Activated B cell treated with CpG ODN at 0.5 μM for 24 hours (primary cell): Measurements from ENCODE around the gene TDRD10. TPM values are rescaled to one million over a fixed set of nuclear protein-coding genes. Genes with fewer than 3 reads are reported as not detected.

ENCODE experiments used
- ATAC-seq: fragments of 200-7000 bp; cut with Tn5 transposase; one replicate; pipeline ENCODE4 v1.10.0; 2021; ENCODE audit warnings: low read depth, mild to moderate bottlenecking, moderate library complexity
- CTCF ChIA-PET: fragments of 350-600 bp; sonication (Branson Sonifier 250); formaldehyde crosslinking; loops from one replicate; lab custom pipeline; 2021; ENCODE audit warnings: antibody characterized with exemption; lab: Charles Lee
- POLR2A ChIA-PET: fragments of 350-600 bp; sonication (Branson Sonifier 250); formaldehyde crosslinking; loops from one replicate; lab custom pipeline; 2021; ENCODE audit warnings: antibody characterized with exemption; lab: Charles Lee
- DNase-seq: peaks from one replicate; pipeline ENCODE4 v3.0.0; 2022
- H3K27ac Mint-ChIP-seq: one replicate; pipeline ENCODE4 v1.8.0; 2020; ENCODE audit warnings: mixed read lengths
- H3K27me3 Mint-ChIP-seq: one replicate; pipeline ENCODE4 v1.8.0; 2021; ENCODE audit warnings: mixed read lengths
- H3K36me3 Mint-ChIP-seq: one replicate; pipeline ENCODE4 v1.8.0; 2021; ENCODE audit warnings: low read depth, mixed read lengths
- H3K4me1 Mint-ChIP-seq: one replicate; pipeline ENCODE4 v1.8.0; 2021; ENCODE audit warnings: mixed read lengths
- H3K4me3 Mint-ChIP-seq: one replicate; pipeline ENCODE4 v1.8.0; 2020; ENCODE audit warnings: mild to moderate bottlenecking, mixed read lengths
- H3K9me3 Mint-ChIP-seq: one replicate; pipeline ENCODE4 v1.8.0; 2020; ENCODE audit warnings: mixed read lengths
- intact Hi-C: fragments of 100-400 bp; cut with micrococcal nuclease; formaldehyde crosslinking; loops from one replicate; pipeline ENCODE4 v1.15.1; 2024
- total RNA-seq: library from RNA; stranded (reverse); gene quantifications from 2 replicates; pipeline ENCODE4 v1.2.3, GENCODE V29; 2022
- TF ChIP-seq, protein P1 (sequence below): fragments of 200-600 bp; IDR thresholded peaks from one replicate; pipeline ENCODE4 v1.8.0; 2022; ENCODE audit warnings: antibody characterized with exemption, mild to moderate bottlenecking

The TDRD10 gene
- total RNA-seq, 1 donor from 2014 or later, result not detected

DNA sequence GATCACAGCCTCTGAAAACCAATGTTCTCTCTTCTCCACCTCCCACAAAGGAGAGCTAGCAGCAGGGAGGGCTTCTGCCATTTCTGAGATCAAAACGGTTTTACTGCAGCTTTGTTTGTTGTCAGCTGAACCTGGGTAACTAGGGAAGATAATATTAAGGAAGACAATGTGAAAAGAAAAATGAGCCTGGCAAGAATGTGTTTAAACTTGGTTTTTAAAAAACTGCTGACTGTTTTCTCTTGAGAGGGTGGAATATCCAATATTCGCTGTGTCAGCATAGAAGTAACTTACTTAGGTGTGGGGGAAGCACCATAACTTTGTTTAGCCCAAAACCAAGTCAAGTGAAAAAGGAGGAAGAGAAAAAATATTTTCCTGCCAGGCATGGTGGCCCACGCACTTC, 35.8 kb upstream of the TDRD10 start:
- ChIA-PET CTCF (interaction anchor here (1.4 to 3.0 kb wide), 2 partner anchors 13 to 59 kb away, joined by 4 to 8 read pairs; no protein-coding TSS in a partner anchor), POLR2A (no interaction called here)
- Mint-ChIP-seq H3K4me3 (no peak overlapping the region), H3K36me3 (no peaks in the 10 kb centered on the region), H3K9me3 (no peaks in the 10 kb centered on the region), H3K4me1 (peaks cover 13% of the 10 kb centered on the region), H3K27ac (no peak overlapping the region), H3K27me3 (no peaks in the 10 kb centered on the region)
- intact Hi-C loops, result no loop called here
- DNase-seq (no peak), ATAC-seq (no peak)
- TF ChIP-seq, protein P1, sequence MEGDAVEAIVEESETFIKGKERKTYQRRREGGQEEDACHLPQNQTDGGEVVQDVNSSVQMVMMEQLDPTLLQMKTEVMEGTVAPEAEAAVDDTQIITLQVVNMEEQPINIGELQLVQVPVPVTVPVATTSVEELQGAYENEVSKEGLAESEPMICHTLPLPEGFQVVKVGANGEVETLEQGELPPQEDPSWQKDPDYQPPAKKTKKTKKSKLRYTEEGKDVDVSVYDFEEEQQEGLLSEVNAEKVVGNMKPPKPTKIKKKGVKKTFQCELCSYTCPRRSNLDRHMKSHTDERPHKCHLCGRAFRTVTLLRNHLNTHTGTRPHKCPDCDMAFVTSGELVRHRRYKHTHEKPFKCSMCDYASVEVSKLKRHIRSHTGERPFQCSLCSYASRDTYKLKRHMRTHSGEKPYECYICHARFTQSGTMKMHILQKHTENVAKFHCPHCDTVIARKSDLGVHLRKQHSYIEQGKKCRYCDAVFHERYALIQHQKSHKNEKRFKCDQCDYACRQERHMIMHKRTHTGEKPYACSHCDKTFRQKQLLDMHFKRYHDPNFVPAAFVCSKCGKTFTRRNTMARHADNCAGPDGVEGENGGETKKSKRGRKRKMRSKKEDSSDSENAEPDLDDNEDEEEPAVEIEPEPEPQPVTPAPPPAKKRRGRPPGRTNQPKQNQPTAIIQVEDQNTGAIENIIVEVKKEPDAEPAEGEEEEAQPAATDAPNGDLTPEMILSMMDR, result no peak

- no peak for DNase-seq
- TF ChIP-seq, protein P1, result no peak
- ChIA-PET POLR2A (interaction anchor here (0.7 kb wide), 1 partner anchor 22 kb away, joined by 3 read pairs; no protein-coding TSS in a partner anchor), CTCF (interaction anchor here (0.9 to 3.0 kb wide), 3 partner anchors 12 to 114 kb away, joined by 3 to 8 read pairs (median 3); no protein-coding TSS in a partner anchor)
- intact Hi-C loops, result no loop called here
- Mint-ChIP-seq H3K4me3 (no peak overlapping the region), H3K9me3 (no peaks in the 10 kb centered on the region), H3K36me3 (no peaks in the 10 kb centered on the region), H3K27me3 (no peaks in the 10 kb centered on the region), H3K4me1 (peaks cover 13% of the 10 kb centered on the region), H3K27ac (no peak overlapping the region)
- ATAC-seq, result no peak
Measured at GRCh38 chr1:154466921-154467417, 35.0 kb upstream of the TDRD10 start.

GRCh38 chr1:154467434-154468102, 34.5 kb upstream of the TDRD10 start:
- H3K9me3 Mint-ChIP-seq, result no peaks in the 10 kb centered on the region
- intact Hi-C loops, result no loop called here
- DNase-seq (no peak), ATAC-seq (no peak)
- CTCF ChIA-PET, result interaction anchor here (0.9 to 3.0 kb wide), 3 partner anchors 12 to 115 kb away, joined by 3 to 8 read pairs (median 3); no protein-coding TSS in a partner anchor
- POLR2A ChIA-PET, result interaction anchor here (0.5 to 0.7 kb wide), 3 partner anchors 11 to 196 kb away, joined by 3 to 4 read pairs (median 3); no protein-coding TSS in a partner anchor
- peaks cover 13% of the 10 kb centered on the region for H3K4me1 Mint-ChIP-seq
- no peaks in the 10 kb centered on the region for H3K36me3 Mint-ChIP-seq
- no peaks in the 10 kb centered on the region for H3K27me3 Mint-ChIP-seq
- H3K27ac Mint-ChIP-seq, result no peak overlapping the region
- TF ChIP-seq, protein P1, result no peak
- H3K4me3 Mint-ChIP-seq, result no peak overlapping the region

DNA sequence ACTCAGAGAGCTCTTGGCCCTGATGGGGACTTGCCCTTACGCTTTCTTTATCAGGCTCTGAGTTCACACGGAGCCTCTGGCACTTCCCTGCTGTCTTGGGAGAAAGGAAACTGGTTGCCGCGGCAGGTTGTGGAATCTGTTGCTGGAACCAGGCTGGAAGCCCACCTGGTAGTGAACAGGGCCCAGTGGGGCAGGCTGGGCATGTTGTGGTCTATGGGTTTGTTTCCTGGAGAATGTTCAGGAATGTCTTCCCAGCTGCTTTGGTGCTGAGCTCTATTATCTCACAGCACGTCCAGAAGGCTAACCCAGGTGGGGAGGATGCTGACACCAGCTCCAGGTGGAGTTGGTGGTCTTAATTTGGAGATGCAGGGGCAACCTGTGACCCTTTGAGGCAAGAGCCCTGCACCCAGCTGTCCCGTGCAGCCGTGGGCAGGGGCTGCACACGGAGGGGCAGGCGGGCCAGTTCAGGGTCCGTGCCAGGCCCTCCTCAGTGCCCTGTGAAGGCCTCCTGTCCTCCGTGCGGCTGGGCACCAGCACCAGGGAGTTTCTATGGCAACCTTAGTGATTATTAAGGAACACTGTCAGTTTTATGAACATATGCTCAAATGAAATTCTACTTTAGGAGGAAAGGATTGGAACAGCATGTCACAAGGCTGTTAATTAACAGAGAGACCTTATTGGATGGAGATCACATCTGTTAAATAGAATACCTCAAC, 33.3 kb upstream of the TDRD10 start:
- TF ChIP-seq, protein P1, result no peak
- DNase-seq, result no peak
- intact Hi-C loops, result no loop called here
- ATAC-seq, result no peak
- Mint-ChIP-seq H3K27ac (no peak overlapping the region), H3K27me3 (no peaks in the 10 kb centered on the region), H3K36me3 (no peaks in the 10 kb centered on the region), H3K4me3 (no peak overlapping the region), H3K4me1 (peaks cover 13% of the 10 kb centered on the region), H3K9me3 (no peaks in the 10 kb centered on the region)
- ChIA-PET CTCF (no interaction called here), POLR2A (no interaction called here)
